Measurements from ENCODE around the gene ASB4.

The ASB4 gene

GRCh38 chr7:95527033-95527775, 41.5 kb downstream of the ASB4 start:
- Mint-ChIP-seq H3K27me3 (ENCODE audit: low read depth) (peaks cover 3% of the 10 kb centered on the region), H3K4me3 (no peak overlapping the region), H3K9me3 (no peaks in the 10 kb centered on the region), H3K36me3 (ENCODE audit: low read depth) (no peaks in the 10 kb centered on the region), H3K27ac (peak overlapping the region in 2 of 3 experiments; percentile 3 to 61), H3K4me1 (peaks cover 18% of the 10 kb centered on the region)
- TF ChIP-seq CTCF (IDR thresholded peaks at IDR 0.05; ENCODE audit: unreplicated experiment in 3 of 3), result peak; percentile 88 to 91 (median 91)

GRCh38 chr7:95527776-95528250, 42.1 kb downstream of the ASB4 start:
- Mint-ChIP-seq H3K4me3 (no peak overlapping the region), H3K27me3 (ENCODE audit: low read depth) (peaks cover 3% of the 10 kb centered on the region), H3K4me1 (peaks cover 18% of the 10 kb centered on the region), H3K27ac (peak overlapping the region in 2 of 3 experiments; percentile 3 to 61), H3K9me3 (no peaks in the 10 kb centered on the region), H3K36me3 (ENCODE audit: low read depth) (no peaks in the 10 kb centered on the region)
- TF ChIP-seq CTCF (IDR thresholded peaks at IDR 0.05; ENCODE audit: unreplicated experiment in 3 of 3), result peak in 1 of 3 experiments; percentile 8

- Mint-ChIP-seq H3K4me1 (peaks cover 24% of the 10 kb centered on the region), H3K27me3 (ENCODE audit: low read depth) (peaks cover 3% of the 10 kb centered on the region), H3K27ac (no peak overlapping the region), H3K4me3 (no peak overlapping the region), H3K9me3 (no peaks in the 10 kb centered on the region), H3K36me3 (ENCODE audit: low read depth) (no peaks in the 10 kb centered on the region)
- TF ChIP-seq CTCF (IDR thresholded peaks at IDR 0.05; ENCODE audit: unreplicated experiment in 3 of 3), result no peak
Measured at GRCh38 chr7:95529701-95530100, 44.0 kb downstream of the ASB4 start.

GRCh38 chr7:95530881-95531280, 45.1 kb downstream of the ASB4 start:
- no peaks in the 10 kb centered on the region for H3K9me3 Mint-ChIP-seq
- TF ChIP-seq CTCF (IDR thresholded peaks at IDR 0.05; ENCODE audit: unreplicated experiment in 3 of 3), result no peak
- H3K4me3 Mint-ChIP-seq, result no peak overlapping the region
- H3K4me1 Mint-ChIP-seq, result peaks cover 18% of the 10 kb centered on the region
- H3K27ac Mint-ChIP-seq, result no peak overlapping the region
- peaks cover 3% of the 10 kb centered on the region for H3K27me3 Mint-ChIP-seq (ENCODE audit: low read depth)
- H3K36me3 Mint-ChIP-seq (ENCODE audit: low read depth), result no peaks in the 10 kb centered on the region

GRCh38 chr7:95531605-95532219, 46.0 kb downstream of the ASB4 start:
- no peak for TF ChIP-seq CTCF (IDR thresholded peaks at IDR 0.05; ENCODE audit: unreplicated experiment in 3 of 3)
- no peak overlapping the region for H3K27ac Mint-ChIP-seq
- H3K4me3 Mint-ChIP-seq, result no peak overlapping the region
- H3K9me3 Mint-ChIP-seq, result no peaks in the 10 kb centered on the region
- H3K36me3 Mint-ChIP-seq (ENCODE audit: low read depth), result no peaks in the 10 kb centered on the region
- peaks cover 3% of the 10 kb centered on the region for H3K27me3 Mint-ChIP-seq (ENCODE audit: low read depth)
- H3K4me1 Mint-ChIP-seq, result peaks cover 12% of the 10 kb centered on the region
